ENCODE data around the gene SYT3. TPM values are rescaled to one million over a fixed set of nuclear protein-coding genes. Genes with fewer than 3 reads are reported as not detected.

The SYT3 gene
- total RNA-seq, 1 experiment from 2014 or later, result 0.18 TPM

GRCh38 chr19:50645107-50645506 is 5.4 kb upstream of the SYT3 start:
- intact Hi-C loops (cut with micrococcal nuclease), result no loop called here
- no peaks in the 10 kb centered on the region for H3K4me1 ChIP-seq (ENCODE audit: insufficient read depth, low read length)
- no peak overlapping the region for H3K9ac ChIP-seq (ENCODE audit: low read length)
- POLR2A ChIA-PET (ENCODE audit: unreplicated experiment), result no interaction called here
- CTCF ChIA-PET, result no interaction called here
- no peak for TF ChIP-seq CTCF (conservative IDR thresholded peaks at IDR 0.05; ENCODE audit: low read depth, low read length)
- TF ChIP-seq EZH2 (IDR thresholded peaks at IDR 0.05; ENCODE audit: low read length, unreplicated experiment), result no peak
- TF ChIP-seq EZH2phosphoT487 (IDR thresholded peaks at IDR 0.05; ENCODE audit: borderline replicate concordance, low read length), result no peak
- H3K9me2 ChIP-seq (replicated peaks; ENCODE audit: low read length), result no peaks in the 10 kb centered on the region
- ATAC-seq (no peak), DNase-seq (no peak)
- no peaks in the 10 kb centered on the region for H4K20me1 ChIP-seq (ENCODE audit: low read length)
- no peaks in the 10 kb centered on the region for H3K9me3 ChIP-seq (ENCODE audit: low read length)
- no peak overlapping the region for H2AFZ ChIP-seq (ENCODE audit: low read length)
- no peaks in the 10 kb centered on the region for H3K36me3 ChIP-seq (ENCODE audit: low read depth, low read length)
- no peaks in the 10 kb centered on the region for H3K79me2 ChIP-seq (ENCODE audit: low read length)
- H3F3A ChIP-seq (ENCODE audit: low read length, unreplicated experiment), result no peaks in the 10 kb centered on the region
- no TSS peak for BruUV-seq (replicated peaks)
- H3K27ac ChIP-seq (ENCODE audit: low read length), result no peak overlapping the region
- H3K4me2 ChIP-seq (ENCODE audit: low read length), result no peak overlapping the region
- H3K27me3 ChIP-seq (ENCODE audit: low read length), result peaks cover 36% of the 10 kb centered on the region
- H3K4me3 ChIP-seq (ENCODE audit: low read length), result no peak overlapping the region

DNA sequence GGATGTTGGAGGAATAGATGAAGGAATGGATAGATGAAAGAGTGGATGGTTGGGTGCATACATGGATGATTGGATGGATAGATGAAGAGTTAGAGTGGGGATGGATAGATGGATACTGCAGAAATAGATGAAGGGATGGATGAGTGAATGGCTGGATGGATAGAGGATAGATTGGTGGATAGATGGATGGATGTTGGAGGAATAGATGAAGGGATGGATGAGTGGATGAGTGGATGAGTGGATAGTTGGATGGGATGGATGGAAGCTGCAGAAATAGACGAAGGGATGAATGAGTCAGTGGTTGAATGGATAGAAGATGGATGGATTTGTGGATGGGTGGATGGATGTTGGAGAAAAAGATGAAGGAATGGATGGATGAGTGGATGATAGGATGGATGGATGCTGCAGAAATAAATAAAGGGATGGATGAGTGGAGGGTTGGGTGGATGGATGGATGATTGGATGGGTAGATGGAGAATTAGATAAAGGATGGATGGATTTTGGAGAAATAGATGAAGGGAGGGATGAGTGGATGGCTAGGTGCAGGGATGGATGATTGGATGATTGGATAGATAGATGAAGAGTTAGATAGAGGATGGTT is 4.7 kb upstream of the SYT3 start:
- Histone ChIP-seq H3K27me3 (ENCODE audit: low read length) (peaks cover 42% of the 10 kb centered on the region), H3K4me2 (ENCODE audit: low read length) (no peak overlapping the region), H3F3A (ENCODE audit: low read length, unreplicated experiment) (no peaks in the 10 kb centered on the region), H3K9me3 (ENCODE audit: low read length) (no peaks in the 10 kb centered on the region), H3K9ac (ENCODE audit: low read length) (no peak overlapping the region), H4K20me1 (ENCODE audit: low read length) (no peaks in the 10 kb centered on the region), H3K79me2 (ENCODE audit: low read length) (no peaks in the 10 kb centered on the region), H3K4me1 (ENCODE audit: insufficient read depth, low read length) (no peaks in the 10 kb centered on the region), H3K27ac (ENCODE audit: low read length) (no peak overlapping the region), H3K4me3 (ENCODE audit: low read length) (no peak overlapping the region), H2AFZ (ENCODE audit: low read length) (no peak overlapping the region), H3K9me2 (replicated peaks; ENCODE audit: low read length) (no peaks in the 10 kb centered on the region), H3K36me3 (ENCODE audit: low read depth, low read length) (no peaks in the 10 kb centered on the region)
- no TSS peak for BruUV-seq (replicated peaks)
- intact Hi-C loops (cut with micrococcal nuclease), result no loop called here
- ATAC-seq (no peak), DNase-seq (no peak)
- no peak for TF ChIP-seq EZH2 (IDR thresholded peaks at IDR 0.05; ENCODE audit: low read length, unreplicated experiment)
- TF ChIP-seq CTCF (conservative IDR thresholded peaks at IDR 0.05; ENCODE audit: low read depth, low read length), result no peak
- no peak for TF ChIP-seq EZH2phosphoT487 (IDR thresholded peaks at IDR 0.05; ENCODE audit: borderline replicate concordance, low read length)
- ChIA-PET CTCF (no interaction called here), POLR2A (ENCODE audit: unreplicated experiment) (no interaction called here)

GRCh38 chr19:50640368-50640767 is 687 bp upstream of the SYT3 start:
- Histone ChIP-seq H3K27ac (ENCODE audit: low read length) (no peak overlapping the region), H3K4me2 (ENCODE audit: low read length) (no peak overlapping the region), H3F3A (ENCODE audit: low read length, unreplicated experiment) (no peaks in the 10 kb centered on the region), H3K4me3 (ENCODE audit: low read length) (no peak overlapping the region), H3K36me3 (ENCODE audit: low read depth, low read length) (no peaks in the 10 kb centered on the region), H3K27me3 (ENCODE audit: low read length) (peaks cover 73% of the 10 kb centered on the region), H3K9ac (ENCODE audit: low read length) (no peak overlapping the region), H2AFZ (ENCODE audit: low read length) (no peak overlapping the region), H3K9me3 (ENCODE audit: low read length) (no peaks in the 10 kb centered on the region), H4K20me1 (ENCODE audit: low read length) (no peaks in the 10 kb centered on the region), H3K4me1 (ENCODE audit: insufficient read depth, low read length) (no peaks in the 10 kb centered on the region), H3K9me2 (replicated peaks; ENCODE audit: low read length) (no peaks in the 10 kb centered on the region), H3K79me2 (ENCODE audit: low read length) (no peaks in the 10 kb centered on the region)
- TF ChIP-seq EZH2phosphoT487 (IDR thresholded peaks at IDR 0.05; ENCODE audit: borderline replicate concordance, low read length), result no peak
- TF ChIP-seq CTCF (conservative IDR thresholded peaks at IDR 0.05; ENCODE audit: low read depth, low read length), result no peak
- TF ChIP-seq EZH2 (IDR thresholded peaks at IDR 0.05; ENCODE audit: low read length, unreplicated experiment), result no peak
- POLR2A ChIA-PET (ENCODE audit: unreplicated experiment), result no interaction called here
- ATAC-seq (no peak), DNase-seq (no peak)
- no TSS peak for BruUV-seq (replicated peaks)
- intact Hi-C loops (cut with micrococcal nuclease), result no loop called here
- CTCF ChIA-PET, result no interaction called here
